Ascending aorta (tissue), 2 donors: ENCODE measurements around the gene CREBRF. TPM values are rescaled to one million over a fixed set of nuclear protein-coding genes. Genes with fewer than 3 reads are reported as not detected.
"Not testable (repeated sequence)": the region's sequence is repeated elsewhere in the genome, so short reads cannot be mapped to it uniquely, and the experiment has no call there.

ENCODE experiments used
- DNase-seq, 2 donors: peaks; one replicate each; pipeline ENCODE4 v3.0.0-alpha.2; 2019; ENCODE audit warnings: low spot score in 2 of 2
- H3K27ac ChIP-seq, 2 donors: fragments of 200-600 bp; sonication (generic); one replicate each; pipeline ENCODE4 v1.5.1; 2016 to 2017; ENCODE audit warnings: mild to moderate bottlenecking in 1 of 2
- H3K27me3 ChIP-seq: fragments of 200-600 bp; sonication (generic); one replicate; pipeline ENCODE4 v1.5.1; 2017
- H3K36me3 ChIP-seq, 2 donors: fragments of 200-600 bp; sonication (generic); one replicate each; pipeline ENCODE4 v1.5.1; 2016
- H3K4me1 ChIP-seq, 2 donors: fragments of 200-600 bp; sonication (generic); one replicate each; pipeline ENCODE4 v1.5.1; 2016 to 2017; ENCODE audit warnings: mild to moderate bottlenecking in 1 of 2
- H3K4me3 ChIP-seq, 2 donors: fragments of 200-600 bp; sonication (generic); one replicate each; pipeline ENCODE4 v1.5.1; 2016 to 2017; ENCODE audit warnings: mild to moderate bottlenecking in 1 of 2
- H3K9me3 ChIP-seq, 2 donors: fragments of 200-600 bp; sonication (generic); one replicate each; pipeline ENCODE4 v1.5.1; 2016
- intact Hi-C: fragments of 100-400 bp; cut with DNase I; formaldehyde crosslinking; loops from one replicate; pipeline ENCODE4 v1.15.1; 2023
- total RNA-seq: library from RNA; depleted of rRNA; stranded (reverse); fragments of >200 nt; gene quantifications from one replicate; pipeline ENCODE4 v1.1.0, GENCODE V29; 2016
- TF ChIP-seq, protein P1 (sequence below), 3 experiments: fragments of 200-600 bp in 2 of 3; fragments of 450-650 bp in 1 of 3; sonication (generic) in 2 of 3; IDR thresholded peaks; one replicate each; pipeline ENCODE4 v1.5.1; 2016 to 2019; ENCODE audit warnings: antibody characterized with exemption in 3 of 3, mild to moderate bottlenecking in 1 of 3, moderate library complexity in 1 of 3

CREBRF gene
- total RNA-seq, 1 donor from 2014 or later = 16.3 TPM

DNA sequence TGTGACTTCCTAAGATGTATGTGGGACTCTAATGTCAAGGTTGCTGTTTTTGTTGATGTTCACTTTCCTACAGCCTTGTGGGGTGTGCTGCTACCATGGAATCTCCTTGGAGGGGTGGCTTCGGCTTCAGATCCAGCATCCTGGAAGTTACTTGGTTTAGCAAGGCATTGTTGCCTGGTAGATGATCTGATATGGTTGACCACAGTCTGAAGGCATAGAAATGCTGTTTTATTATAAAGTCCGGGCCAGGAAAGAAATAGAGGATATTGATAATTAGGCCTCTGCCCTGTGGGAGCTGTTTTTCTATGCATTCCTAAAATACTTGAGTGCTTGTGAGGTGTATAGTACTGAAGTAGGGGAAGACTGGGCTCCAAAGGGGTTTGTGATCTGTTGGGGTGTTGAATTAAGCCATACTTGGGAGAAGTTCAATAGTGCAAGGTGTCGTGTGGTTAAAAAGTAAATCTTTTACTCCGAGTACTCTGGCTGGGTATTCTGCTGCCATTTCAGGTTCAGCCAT is 27.3 kb upstream of the CREBRF start:
- Histone ChIP-seq H3K36me3 (no peaks in the 10 kb centered on the region), H3K4me3 (no peak overlapping the region), H3K4me1 (peaks cover 0 to 28% of the 10 kb centered on the region in 2 donors), H3K27me3 (no peaks in the 10 kb centered on the region), H3K9me3 (no peaks in the 10 kb centered on the region), H3K27ac (peak overlapping the region; percentile 47 to 51)
- TF ChIP-seq, protein P1, sequence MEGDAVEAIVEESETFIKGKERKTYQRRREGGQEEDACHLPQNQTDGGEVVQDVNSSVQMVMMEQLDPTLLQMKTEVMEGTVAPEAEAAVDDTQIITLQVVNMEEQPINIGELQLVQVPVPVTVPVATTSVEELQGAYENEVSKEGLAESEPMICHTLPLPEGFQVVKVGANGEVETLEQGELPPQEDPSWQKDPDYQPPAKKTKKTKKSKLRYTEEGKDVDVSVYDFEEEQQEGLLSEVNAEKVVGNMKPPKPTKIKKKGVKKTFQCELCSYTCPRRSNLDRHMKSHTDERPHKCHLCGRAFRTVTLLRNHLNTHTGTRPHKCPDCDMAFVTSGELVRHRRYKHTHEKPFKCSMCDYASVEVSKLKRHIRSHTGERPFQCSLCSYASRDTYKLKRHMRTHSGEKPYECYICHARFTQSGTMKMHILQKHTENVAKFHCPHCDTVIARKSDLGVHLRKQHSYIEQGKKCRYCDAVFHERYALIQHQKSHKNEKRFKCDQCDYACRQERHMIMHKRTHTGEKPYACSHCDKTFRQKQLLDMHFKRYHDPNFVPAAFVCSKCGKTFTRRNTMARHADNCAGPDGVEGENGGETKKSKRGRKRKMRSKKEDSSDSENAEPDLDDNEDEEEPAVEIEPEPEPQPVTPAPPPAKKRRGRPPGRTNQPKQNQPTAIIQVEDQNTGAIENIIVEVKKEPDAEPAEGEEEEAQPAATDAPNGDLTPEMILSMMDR (IDR thresholded peaks at IDR 0.05) = no peak
- intact Hi-C loops = no loop called here
- no peak for DNase-seq

DNA sequence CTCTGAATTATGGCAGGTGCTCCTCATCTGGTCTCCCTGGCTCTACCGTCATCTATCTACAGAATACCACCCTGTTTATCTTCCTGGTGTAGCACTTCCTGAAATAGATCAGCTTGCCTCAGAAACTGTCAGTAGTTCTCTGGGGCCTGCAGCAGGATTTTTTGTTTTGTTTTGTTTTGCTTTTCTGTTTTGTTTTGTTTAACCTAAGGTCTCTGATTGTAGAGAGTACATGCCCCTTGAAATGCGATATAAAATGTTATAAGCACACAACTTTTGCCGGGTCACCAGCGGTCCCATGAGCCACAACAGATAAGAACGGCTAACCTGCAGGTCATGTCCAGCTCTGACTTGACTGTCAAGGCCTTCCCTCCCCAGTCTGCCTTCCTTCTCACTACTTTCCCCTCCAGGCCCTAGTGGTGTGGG is 26.6 kb upstream of the CREBRF start:
- Histone ChIP-seq H3K27ac (peak overlapping the region; percentile 47 to 51), H3K4me1 (peaks cover under 1 to 33% of the 10 kb centered on the region in 2 donors), H3K9me3 (no peaks in the 10 kb centered on the region), H3K36me3 (no peaks in the 10 kb centered on the region), H3K4me3 (no peak overlapping the region), H3K27me3 (no peaks in the 10 kb centered on the region)
- no peak for DNase-seq
- TF ChIP-seq, protein P1 (IDR thresholded peaks at IDR 0.05) = no peak
- intact Hi-C loops = no loop called here

DNA sequence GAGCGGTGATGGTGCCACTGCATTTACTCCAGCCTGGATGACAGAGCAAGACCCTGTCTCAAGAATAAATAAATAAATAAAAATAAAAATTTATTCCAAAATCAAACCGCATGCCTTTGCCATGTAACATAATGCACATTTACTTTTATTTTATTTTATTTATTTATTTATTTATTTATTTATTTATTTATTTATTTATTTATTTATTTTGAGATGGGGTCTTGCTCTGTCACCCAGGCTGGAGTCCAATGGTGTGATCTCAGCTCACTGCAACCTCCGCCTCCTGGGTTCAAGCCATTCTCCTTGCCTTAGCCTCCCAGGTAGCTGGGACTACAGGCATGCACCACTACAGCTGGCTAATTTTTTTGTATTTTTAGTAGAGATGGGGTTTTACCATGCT is 24.1 kb upstream of the CREBRF start:
- H3K27ac ChIP-seq, H3K4me3 ChIP-seq, DNase-seq, intact Hi-C loops, H3K9me3 ChIP-seq, H3K36me3 ChIP-seq, H3K27me3 ChIP-seq: not testable (repeated sequence)
- peaks cover 12 to 57% of the 10 kb centered on the region in 2 donors for H3K4me1 ChIP-seq

DNA sequence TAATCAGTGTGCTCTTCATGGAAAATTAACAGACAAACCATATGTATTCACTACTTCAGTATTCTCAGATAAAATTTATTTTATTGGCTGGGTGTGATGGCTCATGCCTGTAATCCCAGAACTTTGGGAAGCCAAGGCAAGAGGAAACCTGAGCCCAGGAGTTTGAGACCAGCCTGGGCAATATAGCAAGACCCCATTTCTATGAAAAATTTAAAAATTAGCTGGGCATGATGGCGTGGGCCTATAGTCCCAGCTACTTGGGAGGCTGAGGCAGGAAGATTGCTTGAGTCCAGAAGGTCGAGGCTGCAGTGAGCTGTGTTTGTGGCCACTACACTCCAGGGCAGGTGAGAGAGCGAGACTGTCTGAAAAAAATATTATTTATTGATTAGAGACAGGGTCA is 23.4 kb upstream of the CREBRF start:
- Histone ChIP-seq H3K27ac (no peak overlapping the region), H3K36me3 (peaks cover 0 to 6% of the 10 kb centered on the region in 2 donors), H3K4me1 (peaks cover 12 to 61% of the 10 kb centered on the region in 2 donors), H3K27me3 (no peaks in the 10 kb centered on the region), H3K9me3 (no peaks in the 10 kb centered on the region), H3K4me3 (no peak overlapping the region)
- intact Hi-C loops = no loop called here
- TF ChIP-seq, protein P1 (IDR thresholded peaks at IDR 0.05) = no peak
- no peak for DNase-seq

DNA sequence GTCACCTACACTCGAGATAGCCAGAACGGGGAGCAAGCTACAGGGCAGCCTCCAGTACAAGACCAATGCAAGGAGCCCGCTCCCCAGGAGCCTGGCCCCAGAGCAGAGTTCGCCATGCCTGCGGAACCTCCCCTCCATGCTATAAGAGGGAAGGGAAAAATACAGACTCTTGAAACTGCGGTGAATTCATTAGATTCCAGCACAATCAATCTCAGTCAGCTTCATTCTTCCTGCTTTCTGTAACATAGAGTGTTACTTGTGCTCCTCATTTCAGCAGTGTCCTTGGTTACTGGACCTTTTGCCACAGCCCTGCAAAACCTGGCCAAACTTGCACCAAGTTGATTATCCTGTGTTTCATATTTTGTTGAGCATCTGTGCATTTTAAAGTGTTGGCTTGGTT is 22.2 kb upstream of the CREBRF start:
- no peaks in the 10 kb centered on the region for H3K27me3 ChIP-seq
- intact Hi-C loops = no loop called here
- peaks cover 0 to 6% of the 10 kb centered on the region in 2 donors for H3K36me3 ChIP-seq
- DNase-seq = no peak
- TF ChIP-seq, protein P1 (IDR thresholded peaks at IDR 0.05) = no peak
- H3K27ac ChIP-seq = peak overlapping the region; percentile 88 to 93
- H3K9me3 ChIP-seq = no peaks in the 10 kb centered on the region
- peaks cover 12 to 57% of the 10 kb centered on the region in 2 donors for H3K4me1 ChIP-seq
- H3K4me3 ChIP-seq = no peak overlapping the region

DNA sequence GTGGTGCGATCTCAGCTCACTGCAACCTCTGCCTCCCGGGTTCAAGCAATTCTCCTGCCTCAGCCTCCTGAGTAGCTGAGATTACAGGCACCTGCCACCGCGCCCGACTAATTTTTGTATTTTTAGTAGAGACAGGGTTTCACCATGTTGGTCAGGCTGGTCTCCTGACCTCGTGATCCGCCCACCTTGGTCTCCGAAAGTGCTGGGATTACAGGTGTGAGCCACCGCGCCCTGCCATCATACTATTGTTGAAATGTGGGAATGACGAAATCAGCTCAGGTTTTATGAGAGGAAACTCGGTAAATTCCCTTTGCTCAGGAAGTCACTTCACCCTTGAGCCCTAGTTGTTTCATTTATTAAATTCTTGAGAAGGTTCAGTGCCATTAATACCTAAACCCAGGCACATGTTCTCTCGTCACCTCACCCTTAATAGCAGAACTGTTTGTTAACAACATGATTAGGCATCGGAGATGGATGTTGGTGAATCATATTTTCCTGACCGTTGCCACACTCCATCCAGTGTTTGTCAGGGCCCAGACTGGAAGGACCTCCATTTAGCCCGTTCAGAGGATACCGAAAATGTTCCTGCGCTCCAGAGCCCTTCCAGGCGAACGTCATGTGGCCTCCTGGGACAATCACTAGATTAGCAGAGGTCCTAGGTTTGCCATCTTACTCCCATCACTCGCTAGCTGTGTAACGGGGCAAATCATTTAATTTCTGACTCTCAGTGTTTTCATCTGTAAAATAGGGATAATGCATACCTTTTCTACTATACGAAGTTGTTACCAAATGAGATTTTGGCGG is 20.0 kb upstream of the CREBRF start:
- H3K27ac ChIP-seq = peak overlapping the region; percentile 88 to 93
- peaks cover 12 to 41% of the 10 kb centered on the region in 2 donors for H3K4me1 ChIP-seq
- H3K36me3 ChIP-seq = peaks cover 0 to 6% of the 10 kb centered on the region in 2 donors
- H3K27me3 ChIP-seq = no peaks in the 10 kb centered on the region
- no peaks in the 10 kb centered on the region for H3K9me3 ChIP-seq
- DNase-seq = no peak
- intact Hi-C loops = no loop called here
- H3K4me3 ChIP-seq = peak overlapping the region in 1 of 2 donors; percentile 53
- TF ChIP-seq, protein P1 (IDR thresholded peaks at IDR 0.05) = no peak
